ENCODE measurements around the gene NR4A1. TPM values are rescaled to one million over a fixed set of nuclear protein-coding genes. Genes with fewer than 3 reads are reported as not detected.

NR4A1 gene
- total and polyA plus RNA-seq, 2 of the 13 experiments (the other 11 are each of a cell fraction or from before 2014, with no cell fraction given) = 5.7 to 15.2 TPM

GRCh38 chr12:52091869-52092268 is 40.6 kb downstream of the NR4A1 start (continued):
- TF ChIP-seq DMTF1 (CRISPR knock-in tag; IDR thresholded peaks at IDR 0.05) (no peak), RCOR2 (CRISPR knock-in tag; IDR thresholded peaks at IDR 0.05) (no peak), PHF20 (CRISPR knock-in tag; IDR thresholded peaks at IDR 0.05) (no peak), CENPT (CRISPR knock-in tag; IDR thresholded peaks at IDR 0.05; ENCODE audit: low read depth) (no peak)

GRCh38 chr12:52093346-52093745 is 42.1 kb downstream of the NR4A1 start:
- ChIA-PET CTCF (ENCODE audit: low intra/inter-chr PET ratio, low total read pairs) (no interaction called here), POLR2A (no interaction called here)
- Histone ChIP-seq H3K36me3 (replicated peaks in 1 of 2; ENCODE audit: control insufficient read depth in 1 of 2, insufficient read depth in 2 of 2, low read length in 2 of 2) (no peaks in the 10 kb centered on the region), H3K4me1 (ENCODE audit: insufficient read depth, low read length) (peaks cover 21% of the 10 kb centered on the region), H3K9ac (ENCODE audit: insufficient read depth, low read depth, low read length) (no peak overlapping the region), H3K4me2 (ENCODE audit: low read depth, low read length) (no peak overlapping the region), H4K20me1 (ENCODE audit: insufficient read depth, low read length) (no peaks in the 10 kb centered on the region), H2AFZ (ENCODE audit: low read length) (no peak overlapping the region), H3K79me2 (ENCODE audit: insufficient read depth, low read length) (no peaks in the 10 kb centered on the region), H3K9me3 (ENCODE audit: low read length) (no peaks in the 10 kb centered on the region), H3K4me3 (replicated peaks in 1 of 3; ENCODE audit: insufficient read depth in 1 of 3, low read depth in 2 of 3, low read length in 3 of 3) (no peak overlapping the region), H3K27me3 (ENCODE audit: control insufficient read depth in 1 of 2, insufficient read depth in 2 of 2, low read length in 2 of 2) (peaks cover 1 to 16% of the 10 kb centered on the region in 2 experiments; a peak in 3 of 5 replicates), H3K27ac (ENCODE audit: extremely low read length, insufficient read depth, low read length) (no peak overlapping the region)
- FAIRE-seq (no peak), DNase-seq (ENCODE audit: low spot score) (no peak), ATAC-seq (no peak)
- intact Hi-C loops (cut with micrococcal nuclease; ENCODE audit: unreplicated experiment) (no loop called here), in situ Hi-C loops (cut with HindIII; ENCODE audit: extremely low pct_ligation_motif_present, low pct_unique_long_range_greater_than_20kb) (no loop called here)
- BruUV-seq (replicated peaks) = no TSS peak
- 47% methylated on average over 7 of the region's 7 CpGs for whole genome bisulfite sequencing (ENCODE audit: low lambda C conversion rate)
- TF ChIP-seq, protein P1, sequence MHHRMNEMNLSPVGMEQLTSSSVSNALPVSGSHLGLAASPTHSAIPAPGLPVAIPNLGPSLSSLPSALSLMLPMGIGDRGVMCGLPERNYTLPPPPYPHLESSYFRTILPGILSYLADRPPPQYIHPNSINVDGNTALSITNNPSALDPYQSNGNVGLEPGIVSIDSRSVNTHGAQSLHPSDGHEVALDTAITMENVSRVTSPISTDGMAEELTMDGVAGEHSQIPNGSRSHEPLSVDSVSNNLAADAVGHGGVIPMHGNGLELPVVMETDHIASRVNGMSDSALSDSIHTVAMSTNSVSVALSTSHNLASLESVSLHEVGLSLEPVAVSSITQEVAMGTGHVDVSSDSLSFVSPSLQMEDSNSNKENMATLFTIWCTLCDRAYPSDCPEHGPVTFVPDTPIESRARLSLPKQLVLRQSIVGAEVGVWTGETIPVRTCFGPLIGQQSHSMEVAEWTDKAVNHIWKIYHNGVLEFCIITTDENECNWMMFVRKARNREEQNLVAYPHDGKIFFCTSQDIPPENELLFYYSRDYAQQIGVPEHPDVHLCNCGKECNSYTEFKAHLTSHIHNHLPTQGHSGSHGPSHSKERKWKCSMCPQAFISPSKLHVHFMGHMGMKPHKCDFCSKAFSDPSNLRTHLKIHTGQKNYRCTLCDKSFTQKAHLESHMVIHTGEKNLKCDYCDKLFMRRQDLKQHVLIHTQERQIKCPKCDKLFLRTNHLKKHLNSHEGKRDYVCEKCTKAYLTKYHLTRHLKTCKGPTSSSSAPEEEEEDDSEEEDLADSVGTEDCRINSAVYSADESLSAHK (CRISPR knock-in tag; IDR thresholded peaks at IDR 0.05; ENCODE audit: borderline replicate concordance) = no peak
- TF ChIP-seq MYNN (CRISPR knock-in tag; IDR thresholded peaks at IDR 0.05; ENCODE audit: low read depth) (no peak), TFDP1 (CRISPR knock-in tag; IDR thresholded peaks at IDR 0.05; ENCODE audit: borderline replicate concordance) (no peak), ZNF75D (CRISPR knock-in tag; IDR thresholded peaks at IDR 0.05; ENCODE audit: borderline replicate concordance) (no peak), GFI1 (CRISPR knock-in tag; IDR thresholded peaks at IDR 0.05; ENCODE audit: borderline replicate concordance) (no peak), IKZF4 (CRISPR knock-in tag; IDR thresholded peaks at IDR 0.05; ENCODE audit: borderline replicate concordance, low read depth, not compliant biosample characterization) (no peak), AHDC1 (CRISPR knock-in tag; IDR thresholded peaks at IDR 0.05; ENCODE audit: borderline replicate concordance) (no peak)

Data from HepG2 (cell line).